CD4-positive, alpha-beta T cell treated with Interleukin-17A for 1 hour (primary cell): Measurements from ENCODE around the gene ROPN1L.
"Not testable (repeated sequence)": the region's sequence is repeated elsewhere in the genome, so short reads cannot be mapped to it uniquely, and the experiment has no call there.

Experiments
- DNase-seq: peaks from one replicate; pipeline ENCODE4 v3.0.0-alpha.2; 2020

ROPN1L gene

GRCh38 chr5:10503321-10503720 lies 61.6 kb downstream of the ROPN1L start:
- no peak for DNase-seq

GRCh38 chr5:10503997-10504793 lies 62.5 kb downstream of the ROPN1L start:
- DNase-seq: no peak

- DNase-seq: no peak
Observed at GRCh38 chr5:10505517-10506095, 63.9 kb downstream of the ROPN1L start.

GRCh38 chr5:10506535-10506934 lies 64.9 kb downstream of the ROPN1L start:
- DNase-seq: no peak

- no peak for DNase-seq
Observed at GRCh38 chr5:10507575-10508096, 66.0 kb downstream of the ROPN1L start.

- DNase-seq: no peak
Observed at GRCh38 chr5:10509575-10509974, 67.9 kb downstream of the ROPN1L start.

- DNase-seq: no peak
Observed at GRCh38 chr5:10511741-10512640, 70.3 kb downstream of the ROPN1L start.

- DNase-seq: no peak
Observed at GRCh38 chr5:10513501-10514442, 72.1 kb downstream of the ROPN1L start.

- not testable (repeated sequence) for DNase-seq
Observed at GRCh38 chr5:10514572-10514971, 72.9 kb downstream of the ROPN1L start.
